ENCODE data around the gene FAM107B.
"Not testable (repeated sequence)": the region's sequence is repeated elsewhere in the genome, so short reads cannot be mapped to it uniquely, and the experiment has no call there.

Gene FAM107B

DNA sequence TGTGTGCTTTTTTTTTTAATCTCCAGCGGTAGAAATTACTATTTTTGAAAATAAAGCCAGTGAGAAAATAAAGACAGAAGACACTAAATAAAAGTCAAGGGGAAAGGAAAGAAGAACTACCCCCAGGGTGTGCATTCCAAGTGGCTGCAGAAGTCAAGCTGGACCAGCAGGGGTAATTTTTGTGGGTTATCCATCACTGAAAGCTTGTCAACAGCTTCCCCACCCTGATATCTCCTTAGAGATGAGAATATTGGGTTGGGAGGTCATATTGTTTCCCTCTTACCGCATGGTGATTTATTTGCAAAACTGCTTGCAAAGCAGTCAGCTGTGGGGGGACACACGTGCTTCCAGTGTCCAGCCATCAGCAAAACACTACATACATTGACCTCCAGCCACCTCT, 46.4 kb downstream of the FAM107B start:
- TF ChIP-seq, protein P1, sequence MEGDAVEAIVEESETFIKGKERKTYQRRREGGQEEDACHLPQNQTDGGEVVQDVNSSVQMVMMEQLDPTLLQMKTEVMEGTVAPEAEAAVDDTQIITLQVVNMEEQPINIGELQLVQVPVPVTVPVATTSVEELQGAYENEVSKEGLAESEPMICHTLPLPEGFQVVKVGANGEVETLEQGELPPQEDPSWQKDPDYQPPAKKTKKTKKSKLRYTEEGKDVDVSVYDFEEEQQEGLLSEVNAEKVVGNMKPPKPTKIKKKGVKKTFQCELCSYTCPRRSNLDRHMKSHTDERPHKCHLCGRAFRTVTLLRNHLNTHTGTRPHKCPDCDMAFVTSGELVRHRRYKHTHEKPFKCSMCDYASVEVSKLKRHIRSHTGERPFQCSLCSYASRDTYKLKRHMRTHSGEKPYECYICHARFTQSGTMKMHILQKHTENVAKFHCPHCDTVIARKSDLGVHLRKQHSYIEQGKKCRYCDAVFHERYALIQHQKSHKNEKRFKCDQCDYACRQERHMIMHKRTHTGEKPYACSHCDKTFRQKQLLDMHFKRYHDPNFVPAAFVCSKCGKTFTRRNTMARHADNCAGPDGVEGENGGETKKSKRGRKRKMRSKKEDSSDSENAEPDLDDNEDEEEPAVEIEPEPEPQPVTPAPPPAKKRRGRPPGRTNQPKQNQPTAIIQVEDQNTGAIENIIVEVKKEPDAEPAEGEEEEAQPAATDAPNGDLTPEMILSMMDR (conservative IDR thresholded peaks at IDR 0.05; ENCODE audit: control insufficient read depth, insufficient read depth, low read depth, low read length), result no peak
- no peak overlapping the region for H3K4me3 ChIP-seq (ENCODE audit: control insufficient read depth, low read depth, low read length)
- no peak for DNase-seq (ENCODE audit: low read depth)

DNA sequence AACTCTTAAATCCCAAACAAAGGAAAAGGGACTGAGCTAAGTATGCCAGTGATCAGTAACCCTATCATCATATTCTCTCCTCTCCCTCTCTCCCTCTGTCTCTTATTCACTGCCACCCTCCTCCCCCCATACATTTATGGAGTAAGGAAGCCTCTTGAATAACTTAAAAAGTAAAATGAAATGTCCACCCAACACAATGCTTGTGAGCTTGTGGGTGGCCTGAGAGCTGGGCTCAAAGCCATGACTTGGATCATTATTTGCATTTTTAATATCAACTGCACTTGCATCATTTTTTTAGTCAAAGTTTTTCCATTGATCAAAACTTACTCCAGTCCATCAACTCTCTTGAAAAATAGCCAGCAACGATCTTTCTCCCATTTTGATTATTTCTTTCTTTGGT, 46.8 kb downstream of the FAM107B start:
- TF ChIP-seq, protein P1 (conservative IDR thresholded peaks at IDR 0.05; ENCODE audit: control insufficient read depth, insufficient read depth, low read depth, low read length), result no peak
- H3K4me3 ChIP-seq (ENCODE audit: control insufficient read depth, low read depth, low read length), result no peak overlapping the region
- DNase-seq (ENCODE audit: low read depth), result no peak

DNA sequence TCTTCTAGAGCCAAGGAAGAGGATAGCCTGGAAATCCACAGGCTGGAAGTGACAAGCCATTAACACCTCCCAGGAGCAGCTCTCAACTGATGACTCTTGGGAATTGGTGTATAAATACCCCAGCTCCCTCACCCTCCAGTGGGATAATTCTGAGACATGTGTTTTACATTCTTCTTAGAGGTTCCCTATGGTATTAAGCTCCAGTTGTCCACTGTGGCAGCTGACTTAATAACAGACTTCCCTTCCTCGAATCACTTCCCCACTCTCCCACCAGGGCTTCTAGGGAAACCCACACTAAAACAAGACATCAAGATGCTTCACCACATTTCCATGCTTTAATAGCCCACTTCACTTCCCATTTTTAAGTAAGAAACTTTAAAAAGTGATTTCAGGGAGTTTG, 47.2 kb downstream of the FAM107B start:
- TF ChIP-seq, protein P1 (conservative IDR thresholded peaks at IDR 0.05; ENCODE audit: control insufficient read depth, insufficient read depth, low read depth, low read length), result no peak
- DNase-seq (ENCODE audit: low read depth), result no peak
- no peak overlapping the region for H3K4me3 ChIP-seq (ENCODE audit: control insufficient read depth, low read depth, low read length)

DNA sequence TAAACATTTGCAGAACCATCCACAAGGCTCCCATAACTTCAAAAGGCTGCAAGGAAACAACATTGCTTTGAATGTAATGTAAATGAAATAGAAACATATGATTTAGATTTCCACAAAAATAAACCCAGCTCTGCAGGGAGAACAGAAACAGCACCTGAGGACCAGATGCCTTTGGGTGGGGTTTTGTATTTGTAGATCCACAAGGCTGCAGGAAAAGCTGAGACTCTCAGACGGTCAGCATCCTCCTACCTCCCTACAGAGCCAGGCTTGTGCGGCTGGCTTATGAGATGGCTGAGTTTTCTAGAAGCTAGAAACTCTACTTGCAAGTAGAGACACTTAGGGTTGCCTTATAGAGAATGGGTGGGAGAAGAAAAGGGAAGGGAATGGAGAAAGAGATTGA, 49.8 kb downstream of the FAM107B start:
- DNase-seq (ENCODE audit: low read depth), result no peak
- H3K4me3 ChIP-seq (ENCODE audit: control insufficient read depth, low read depth, low read length), result no peak overlapping the region
- TF ChIP-seq, protein P1 (conservative IDR thresholded peaks at IDR 0.05; ENCODE audit: control insufficient read depth, insufficient read depth, low read depth, low read length), result no peak

DNA sequence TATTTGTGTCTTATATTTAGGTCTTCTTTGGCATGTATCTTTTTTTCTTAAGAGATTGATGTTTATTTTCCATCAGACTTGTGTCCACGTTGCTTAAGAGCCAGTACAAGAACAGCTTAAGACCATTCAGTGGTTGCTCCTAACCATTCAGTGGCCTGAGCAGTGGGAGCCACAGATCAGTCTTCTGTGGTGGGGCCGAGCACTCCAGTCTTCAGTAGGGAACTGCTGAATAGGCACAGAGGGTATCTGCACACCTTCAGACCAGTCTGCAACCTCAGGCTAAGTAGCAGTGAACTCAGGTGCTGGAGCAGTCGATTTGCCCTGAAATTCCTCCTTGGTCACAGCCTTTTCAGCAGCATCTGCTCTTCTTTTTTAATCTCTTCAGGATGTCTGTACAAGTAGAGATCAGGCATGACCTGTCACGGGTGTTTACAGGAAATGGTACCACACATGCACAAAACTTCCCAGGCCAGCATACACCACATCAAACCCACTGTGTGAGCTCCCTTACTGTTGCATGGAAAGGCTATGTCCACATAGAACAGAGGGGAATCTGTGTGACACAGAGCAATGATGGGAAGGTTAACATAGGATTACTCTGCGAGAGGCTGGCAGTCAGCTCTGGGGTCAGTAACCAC, 51.5 kb downstream of the FAM107B start:
- no peak overlapping the region for H3K4me3 ChIP-seq (ENCODE audit: control insufficient read depth, low read depth, low read length)
- TF ChIP-seq, protein P1 (conservative IDR thresholded peaks at IDR 0.05; ENCODE audit: control insufficient read depth, insufficient read depth, low read depth, low read length), result no peak
- DNase-seq (ENCODE audit: low read depth), result no peak

DNA sequence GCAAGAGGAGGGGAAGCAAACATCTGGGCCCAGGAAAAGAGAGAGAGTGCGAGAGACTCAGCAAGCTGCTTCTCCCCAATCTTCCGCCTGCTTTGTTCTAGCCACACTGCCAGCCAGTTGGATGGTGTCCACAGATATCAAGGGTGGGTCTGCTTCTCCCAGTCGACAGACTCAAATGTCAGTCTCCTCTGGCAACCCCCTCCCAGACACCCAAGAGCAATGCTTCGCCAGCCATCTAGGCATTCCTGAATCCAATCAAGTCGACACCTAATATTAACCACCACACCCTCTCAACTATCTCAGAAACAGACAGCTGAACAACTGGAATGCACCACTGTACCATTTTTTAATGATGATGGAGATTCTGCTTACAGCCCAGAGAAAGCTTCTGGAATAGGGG, 57.1 kb downstream of the FAM107B start:
- H3K4me3 ChIP-seq (ENCODE audit: control insufficient read depth, low read depth, low read length), result no peak overlapping the region
- TF ChIP-seq, protein P1 (conservative IDR thresholded peaks at IDR 0.05; ENCODE audit: control insufficient read depth, insufficient read depth, low read depth, low read length), result no peak

DNA sequence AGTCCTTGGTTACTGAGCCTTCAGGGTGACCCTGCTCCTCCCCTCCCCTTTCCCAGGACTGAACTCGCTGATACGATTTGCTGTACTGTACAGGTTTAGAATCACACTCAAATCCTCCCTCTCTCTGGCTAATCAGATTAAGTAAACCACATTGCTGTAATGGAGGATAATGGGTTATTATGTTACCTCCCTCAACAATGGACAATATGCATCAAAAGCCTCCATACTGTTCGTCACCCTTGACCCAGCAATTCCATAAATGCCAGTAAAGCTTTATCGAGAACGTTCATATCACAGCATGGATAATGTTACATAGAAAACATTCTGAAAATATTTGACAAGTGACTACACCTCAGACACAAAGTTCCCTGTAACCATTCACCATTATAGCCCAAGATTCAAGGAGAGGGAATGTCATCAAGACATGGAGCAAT, 61.7 kb downstream of the FAM107B start:
- no peak overlapping the region for H3K4me3 ChIP-seq (ENCODE audit: control insufficient read depth, low read depth, low read length)
- no peak for DNase-seq (ENCODE audit: low read depth)
- TF ChIP-seq, protein P1 (conservative IDR thresholded peaks at IDR 0.05; ENCODE audit: control insufficient read depth, insufficient read depth, low read depth, low read length), result no peak

More for the DNA sequence above, 57.1 kb downstream of the FAM107B start:
- no peak for DNase-seq (ENCODE audit: low read depth)

DNA sequence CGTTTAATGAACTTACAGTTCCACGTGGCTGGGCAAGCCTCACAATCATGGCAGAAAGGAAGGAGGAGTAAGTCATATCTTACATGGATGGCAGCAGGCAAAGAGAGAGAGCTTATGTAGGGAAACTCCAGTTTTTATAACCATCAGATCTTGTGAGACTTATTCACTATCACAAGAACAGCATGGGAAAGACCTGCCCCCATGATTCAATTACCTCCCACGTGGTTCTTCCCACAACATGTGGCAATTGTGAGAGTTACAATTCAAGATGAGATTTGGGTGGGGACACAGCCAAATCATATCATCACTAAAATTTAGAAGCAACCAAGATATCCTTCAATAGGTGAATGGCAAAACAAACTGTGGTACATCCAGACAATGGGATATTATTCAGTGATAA, 65.4 kb downstream of the FAM107B start:
- peak; percentile 5 for DNase-seq (ENCODE audit: low read depth)
- H3K4me3 ChIP-seq (ENCODE audit: control insufficient read depth, low read depth, low read length), result not testable (repeated sequence)

Measured in fibroblast of mammary gland (primary cell).